ENCODE results near the gene RNF2.

GRCh38 chr1:185044981-185045813 lies at the start of gene RNF2:
- no peak for TF ChIP-seq EZH2 (IDR thresholded peaks at IDR 0.05; ENCODE audit: insufficient read depth, poor library complexity, severe bottlenecking)
- TF ChIP-seq EZH2phosphoT487 (IDR thresholded peaks at IDR 0.05; ENCODE audit: insufficient read depth, low read depth), result no peak
